SK-N-SH (cell line): ENCODE measurements around the gene C11orf42. TPM values are rescaled to one million over a fixed set of nuclear protein-coding genes. Genes with fewer than 3 reads are reported as not detected.

Source experiments
- CTCF ChIA-PET: fragments of 300-600, 350-600 bp; formaldehyde crosslinking; extraction: SDS; loops from one replicate; lab custom pipeline; 2021; lab: Yijun Ruan, JAX
- POLR2A ChIA-PET: fragments of 350-600 bp; sonication (Branson Sonifier 250); formaldehyde crosslinking; extraction: SDS; loops from one replicate; lab custom pipeline; 2020; ENCODE audit warnings: antibody characterized with exemption, inconsistent platforms; lab: Yijun Ruan, JAX
- DNase-seq: peaks from one replicate; pipeline ENCODE4 v3.0.0; 2012
- H2AFZ ChIP-seq: fragments of 200-600 bp; sonication (generic); 2 replicates; pipeline ENCODE4 v1.8.1; 2016; ENCODE audit warnings: antibody characterized with exemption, mild to moderate bottlenecking, low read depth
- H3F3A ChIP-seq: fragments of 200-600 bp; sonication (generic); replicated peaks from 2 replicates; pipeline ENCODE3; 2016; ENCODE audit warnings: antibody characterized with exemption, mild to moderate bottlenecking; ENCODE audit not compliant: insufficient read depth
- H3K27ac ChIP-seq, 2 experiments: fragments of 200-500 bp in 1 of 2; fragments of 200-600 bp in 1 of 2; sonication (Bioruptor generic) in 1 of 2; sonication (generic), shearing (Covaris generic) in 1 of 2; 2 replicates each; pipeline versions ENCODE4 v1.5.1 to v1.6.1; 2014 to 2016; ENCODE audit warnings: low read depth in 2 of 2, inconsistent platforms in 1 of 2, low read length in 1 of 2, mild to moderate bottlenecking in 1 of 2, mixed read lengths in 1 of 2
- H3K27me3 ChIP-seq: fragments of 200-600 bp; sonication (generic), shearing (Covaris generic); 2 replicates; pipeline ENCODE4 v1.6.1; 2016; ENCODE audit warnings: mixed run types; ENCODE audit not compliant: insufficient read depth
- H3K36me3 ChIP-seq, 2 experiments: fragments of 200-500 bp in 1 of 2; fragments of 200-600 bp in 1 of 2; sonication (Bioruptor generic) in 1 of 2; sonication (generic) in 1 of 2; replicated peaks in 1 of 2; 2 replicates each; pipeline versions ENCODE3 to v1.5.1; 2014 to 2016; ENCODE audit warnings: low read length in 1 of 2, mild to moderate bottlenecking in 1 of 2; ENCODE audit not compliant: insufficient read depth in 2 of 2, control insufficient read depth in 1 of 2
- H3K4me1 ChIP-seq, 2 experiments: fragments of 200-500 bp in 1 of 2; fragments of 200-600 bp in 1 of 2; sonication (Bioruptor generic) in 1 of 2; sonication (generic), shearing (Covaris generic) in 1 of 2; 2 replicates each; pipeline versions ENCODE4 v1.5.1 to v1.6.1; 2014 to 2016; ENCODE audit warnings: low read depth in 1 of 2, low read length in 1 of 2, mixed run types in 1 of 2; ENCODE audit not compliant: insufficient read depth in 2 of 2, control insufficient read depth in 1 of 2
- H3K4me2 ChIP-seq: fragments of 200-600 bp; sonication (generic), shearing (Covaris generic); 2 replicates; pipeline ENCODE4 v1.6.1; 2017; ENCODE audit warnings: mixed run types
- H3K4me3 ChIP-seq, 2 experiments: fragments of 200-500 bp in 1 of 2; fragments of 200-600 bp in 1 of 2; sonication (Bioruptor generic) in 1 of 2; sonication (generic), shearing (Covaris generic) in 1 of 2; 2 replicates each; pipeline versions ENCODE4 v1.5.1 to v1.8.1; 2014 to 2016; ENCODE audit warnings: low read depth in 2 of 2, inconsistent platforms in 1 of 2, low read length in 1 of 2, mild to moderate bottlenecking in 1 of 2, mixed read lengths in 1 of 2, moderate library complexity in 1 of 2
- H3K79me2 ChIP-seq: fragments of 200-600 bp; sonication (generic); 2 replicates; pipeline ENCODE4 v1.8.1; 2017; ENCODE audit warnings: mild to moderate bottlenecking; ENCODE audit not compliant: insufficient read depth
- H3K9ac ChIP-seq: fragments of 200-600 bp; sonication (generic); 2 replicates; pipeline ENCODE4 v1.6.1; 2017; ENCODE audit warnings: mixed run types
- H3K9me2 ChIP-seq: fragments of 200-600 bp; sonication (generic); 2 replicates; pipeline ENCODE4 v1.6.1; 2017; ENCODE audit warnings: mixed run types
- H3K9me3 ChIP-seq: fragments of 200-600 bp; sonication (generic); 2 replicates; pipeline ENCODE4 v1.6.1; 2017; ENCODE audit warnings: mixed run types, mild to moderate bottlenecking, moderate library complexity
- H4K20me1 ChIP-seq: fragments of 200-600 bp; sonication (generic); 2 replicates; pipeline ENCODE4 v1.6.1; 2017; ENCODE audit warnings: mild to moderate bottlenecking, mixed run types; ENCODE audit not compliant: insufficient read depth
- CHD2 ChIP-seq: fragments of 150-350 bp; IDR thresholded peaks from 2 replicates; pipeline ENCODE4 v1.6.1; 2018; ENCODE audit warnings: low read length; ENCODE audit not compliant: partially characterized antibody
- CTCF ChIP-seq: fragments of 200-600 bp; sonication (generic); IDR thresholded peaks from 2 replicates; pipeline ENCODE4 v1.6.1; 2017; ENCODE audit warnings: antibody characterized with exemption, mild to moderate bottlenecking, moderate library complexity
- ELF1 ChIP-seq: IDR thresholded peaks from 2 replicates; pipeline ENCODE4 v1.4.0; 2012
- EP300 ChIP-seq, 2 experiments: IDR thresholded peaks; 2 replicates each; pipeline versions ENCODE4 v1.4.0 to v1.6.1; 2012; ENCODE audit warnings: borderline replicate concordance in 1 of 2, low read depth in 1 of 2, low read length in 1 of 2
- EZH2phosphoT487 ChIP-seq: fragments of 200-600 bp; sonication (generic); IDR thresholded peaks from 2 replicates; pipeline ENCODE4 v1.6.1; 2017; ENCODE audit warnings: low read depth, mixed run types, mild to moderate bottlenecking, antibody characterized with exemption, moderate library complexity, borderline replicate concordance
- FOSL2 ChIP-seq: IDR thresholded peaks from 2 replicates; pipeline ENCODE4 v1.4.0; 2012; ENCODE audit warnings: low read depth, mild to moderate bottlenecking, moderate library complexity, borderline replicate concordance
- FOXJ3 ChIP-seq: sonication (generic); formaldehyde crosslinking; IDR thresholded peaks from 2 replicates; pipeline ENCODE4 v1.5.1; 2020; ENCODE audit warnings: mild to moderate bottlenecking, missing genetic modification reagents
- FOXM1 ChIP-seq: IDR thresholded peaks from 2 replicates; pipeline ENCODE4 v1.4.0; 2012; ENCODE audit warnings: low read depth, mild to moderate bottlenecking
- GABPA ChIP-seq: IDR thresholded peaks from 2 replicates; pipeline ENCODE4 v1.4.0; 2012; ENCODE audit warnings: low read depth, mild to moderate bottlenecking
- IRF3 ChIP-seq: fragments of 150-350 bp; IDR thresholded peaks from 2 replicates; pipeline ENCODE4 v1.6.1; 2016; ENCODE audit warnings: mild to moderate bottlenecking, low read depth, low read length
- JUND ChIP-seq: IDR thresholded peaks from 2 replicates; pipeline ENCODE4 v1.4.0; 2012
- MAX ChIP-seq: IDR thresholded peaks from 2 replicates; pipeline ENCODE4 v1.4.0; 2012; ENCODE audit warnings: low read depth
- MEF2A ChIP-seq: IDR thresholded peaks from 2 replicates; pipeline ENCODE4 v1.4.0; 2012; ENCODE audit warnings: low read depth, borderline replicate concordance
- MXI1 ChIP-seq: IDR thresholded peaks from 2 replicates; pipeline ENCODE4 v1.6.1; 2012; ENCODE audit warnings: mild to moderate bottlenecking, low read depth, low read length, improper control_type of control experiment
- NRF1 ChIP-seq: IDR thresholded peaks from 2 replicates; pipeline ENCODE4 v1.6.1; 2012; ENCODE audit warnings: low read depth, mild to moderate bottlenecking, low read length
- PBX3 ChIP-seq: IDR thresholded peaks from 2 replicates; pipeline ENCODE4; 2012
- POLR2AphosphoS5 ChIP-seq: IDR thresholded peaks from 2 replicates; pipeline ENCODE4 v1.6.1; 2012; ENCODE audit warnings: low read depth, low read length
- RFX5 ChIP-seq: IDR thresholded peaks from 2 replicates; pipeline ENCODE4 v1.6.1; 2012; ENCODE audit warnings: mild to moderate bottlenecking, improper control_type of control experiment, low read length
- SIN3A ChIP-seq: IDR thresholded peaks from 2 replicates; pipeline ENCODE4 v1.6.1; 2012; ENCODE audit warnings: low read depth, mild to moderate bottlenecking, low read length, moderate library complexity, borderline replicate concordance
- SMC3 ChIP-seq: IDR thresholded peaks from 2 replicates; pipeline ENCODE4 v1.6.1; 2012; ENCODE audit warnings: low read depth, low read length, improper control_type of control experiment
- TAF1 ChIP-seq: IDR thresholded peaks from 2 replicates; pipeline ENCODE4 v1.6.1; 2012; ENCODE audit warnings: low read depth, mild to moderate bottlenecking, low read length, moderate library complexity, borderline replicate concordance
- TCF12 ChIP-seq: IDR thresholded peaks from 2 replicates; pipeline ENCODE4 v1.4.0; 2012
- TEAD4 ChIP-seq: IDR thresholded peaks from 2 replicates; pipeline ENCODE4 v1.4.0; 2012; ENCODE audit warnings: mild to moderate bottlenecking, borderline replicate concordance; ENCODE audit not compliant: insufficient read depth
- YY1 ChIP-seq: IDR thresholded peaks from 2 replicates; pipeline ENCODE4 v1.4.0; 2012; ENCODE audit warnings: low read depth, mild to moderate bottlenecking
- ZBTB33 ChIP-seq: IDR thresholded peaks from 2 replicates; pipeline ENCODE4 v1.4.0; 2012; ENCODE audit warnings: low read depth, borderline replicate concordance
- WGBS: methylation state at CpG from one replicate; pipeline ENCODE4 v1.1.6; 2017; ENCODE audit warnings: low lambda C conversion rate; 5-methylcytosine and 5-hydroxymethylcytosine counted together
- polyA plus RNA-seq, 3 experiments: library from polyadenylated mRNA; depleted of rRNA; stranded (reverse); fragments of >200 nt; gene quantifications; 2 replicates each; pipeline ENCODE4 v1.2.3, GENCODE V29; 2012

The C11orf42 gene
- polyA plus RNA-seq, 1 of the 3 experiments (the other 2 are of a cell fraction) = not detected

GRCh38 chr11:6249770-6250555 lies 44.6 kb downstream of the C11orf42 start:
- no peaks in the 10 kb centered on the region; a peak in 1 of 4 replicates for H3K4me1 ChIP-seq
- DNase-seq = peak; percentile 38
- H3K9me3 ChIP-seq = no peaks in the 10 kb centered on the region
- peaks cover 15% of the 10 kb centered on the region; the same call in 1 of the 2 replicates for H3K27me3 ChIP-seq
- no peak overlapping the region for H3K4me2 ChIP-seq
- H3K36me3 ChIP-seq = no peaks in the 10 kb centered on the region
- no peak overlapping the region for H3K27ac ChIP-seq
- H3K9me2 ChIP-seq = no peaks in the 10 kb centered on the region
- H2AFZ ChIP-seq = no peak overlapping the region
- WGBS = 6% methylated on average over 2 of the region's 3 CpGs
- ChIA-PET POLR2A (no interaction called here), CTCF (interaction anchor here (0.8 to 5.6 kb wide), 22 partner anchors 11 to 563 kb away, joined by 3 to 82 read pairs (median 5); partner anchors contain the start of genes CAVIN3 and CCKBR)
- no peaks in the 10 kb centered on the region for H4K20me1 ChIP-seq
- no peak overlapping the region for H3K4me3 ChIP-seq
- H3K79me2 ChIP-seq = no peaks in the 10 kb centered on the region
- no peaks in the 10 kb centered on the region for H3F3A ChIP-seq
- no peak overlapping the region for H3K9ac ChIP-seq
- no peak for TF ChIP-seq CTCF
- TF ChIP-seq TEAD4 = no peak
- no peak for TF ChIP-seq TAF1
- TF ChIP-seq FOSL2 = peak; percentile 44
- no peak for TF ChIP-seq ELF1
- no peak for TF ChIP-seq RFX5
- no peak for TF ChIP-seq FOXM1
- TF ChIP-seq TCF12 = peak; percentile 35; the same call in 1 of the 2 replicates
- TF ChIP-seq YY1 = no peak
- TF ChIP-seq SIN3A = no peak
- peak; percentile 22 for TF ChIP-seq JUND
- no peak for TF ChIP-seq MEF2A
- TF ChIP-seq PBX3 = 0 out of 2 replicates have a peak, but pooled peaks have one; percentile 6
- TF ChIP-seq SMC3 = no peak
- no peak for TF ChIP-seq POLR2AphosphoS5
- no peak for TF ChIP-seq EP300 (IDR thresholded peaks at IDR 0.05; ENCODE audit: borderline replicate concordance in 1 of 2, low read depth in 1 of 2, low read length in 1 of 2)
- TF ChIP-seq CHD2 = no peak
- no peak for TF ChIP-seq FOXJ3 (CRISPR knock-in tag)
- TF ChIP-seq MXI1 = no peak
- no peak for TF ChIP-seq NRF1
- TF ChIP-seq GABPA = no peak
- no peak for TF ChIP-seq IRF3
- no peak for TF ChIP-seq ZBTB33
- no peak for TF ChIP-seq EZH2phosphoT487
- no peak for TF ChIP-seq MAX
